Activated naive CD8-positive, alpha-beta T cell treated with anti-CD3 and anti-CD28 coated beads, Interleukin-2, amount 50 U/mL, for 16 hours (primary cell): Measurements from ENCODE around the gene BLVRB.
A peak's percentile ranks its signal among the peaks of the same experiment; 100 is the strongest.
"Not testable (repeated sequence)": the region's sequence is repeated elsewhere in the genome, so short reads cannot be mapped to it uniquely, and the experiment has no call there.

Experiments
- DNase-seq: peaks from one replicate; pipeline ENCODE4 v3.0.0-alpha.2; 2020; ENCODE audit warnings: low read depth, low spot score

Gene BLVRB

DNA sequence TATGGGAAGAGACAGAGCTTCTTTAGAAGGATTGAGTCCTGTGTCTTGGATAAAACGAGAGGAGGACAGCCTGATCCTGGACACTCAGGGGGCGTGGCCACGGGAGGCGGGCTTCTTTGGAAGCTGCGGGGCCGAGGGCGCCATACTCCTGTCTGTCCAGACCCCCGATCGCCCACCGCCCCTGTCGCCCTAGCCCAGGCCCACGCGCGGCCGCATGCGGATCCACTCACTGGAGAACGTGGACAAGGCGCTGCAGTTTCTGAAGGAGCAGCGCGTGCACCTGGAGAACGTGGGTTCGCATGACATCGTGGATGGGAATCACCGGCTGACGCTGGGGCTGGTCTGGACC, 24.3 kb upstream of the BLVRB start:
- DNase-seq: no peak

DNA sequence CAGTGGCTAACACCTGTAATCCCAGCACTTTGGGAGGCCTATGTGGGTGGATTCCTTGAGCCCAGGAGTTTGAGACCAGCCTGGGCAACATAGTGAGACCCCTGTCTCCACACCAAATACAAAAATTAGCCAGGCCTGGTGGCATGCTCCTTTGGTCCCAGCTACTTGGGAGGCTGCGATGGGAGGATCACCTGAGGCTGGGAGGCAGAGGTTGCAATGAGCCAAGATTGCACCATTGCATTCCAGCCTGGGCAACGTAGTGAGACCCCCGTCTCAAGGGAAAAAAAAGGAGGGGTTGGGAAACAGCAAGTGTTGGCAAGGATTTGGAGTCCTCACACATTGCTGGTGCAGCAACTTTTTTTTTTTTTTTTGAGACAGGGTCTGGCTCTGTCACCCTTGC, 20.5 kb upstream of the BLVRB start:
- no peak for DNase-seq

DNA sequence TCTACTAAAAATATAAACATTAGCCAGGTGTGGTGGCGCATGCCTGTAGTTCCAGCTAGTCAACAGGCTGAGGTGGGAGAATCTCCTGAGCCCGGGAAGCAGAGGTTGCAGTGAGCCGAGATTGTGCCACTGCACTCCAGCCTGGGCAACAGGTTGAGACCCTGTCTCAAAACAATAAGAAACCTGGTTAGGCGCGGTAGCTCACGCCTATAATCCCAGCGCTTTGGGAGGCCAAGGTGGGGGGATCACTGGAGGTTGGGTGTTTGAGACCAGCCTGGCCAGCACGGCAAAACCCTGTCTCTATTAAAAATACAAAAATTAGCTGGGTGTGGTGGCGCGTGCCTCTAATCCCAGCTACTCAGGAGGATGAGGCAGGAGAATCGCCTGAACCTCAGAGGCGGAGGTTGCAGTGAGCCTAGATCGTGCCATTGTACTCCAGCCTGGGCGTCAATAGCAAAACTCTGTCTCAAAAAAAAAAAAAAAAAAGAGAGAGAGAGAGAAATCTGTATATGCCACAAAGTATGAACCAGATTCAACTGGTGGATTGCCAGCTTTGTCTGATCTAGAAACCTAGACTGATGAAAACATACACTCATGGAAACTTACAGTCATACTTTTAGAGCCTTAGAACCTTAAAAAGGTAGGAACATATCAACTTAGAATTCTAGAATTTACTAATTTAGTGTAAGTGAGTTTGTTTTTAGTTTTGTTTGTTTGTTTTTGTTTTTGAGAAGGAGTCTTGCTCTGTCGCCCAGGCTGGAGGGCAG, 10.5 kb upstream of the BLVRB start:
- not testable (repeated sequence) for DNase-seq

DNA sequence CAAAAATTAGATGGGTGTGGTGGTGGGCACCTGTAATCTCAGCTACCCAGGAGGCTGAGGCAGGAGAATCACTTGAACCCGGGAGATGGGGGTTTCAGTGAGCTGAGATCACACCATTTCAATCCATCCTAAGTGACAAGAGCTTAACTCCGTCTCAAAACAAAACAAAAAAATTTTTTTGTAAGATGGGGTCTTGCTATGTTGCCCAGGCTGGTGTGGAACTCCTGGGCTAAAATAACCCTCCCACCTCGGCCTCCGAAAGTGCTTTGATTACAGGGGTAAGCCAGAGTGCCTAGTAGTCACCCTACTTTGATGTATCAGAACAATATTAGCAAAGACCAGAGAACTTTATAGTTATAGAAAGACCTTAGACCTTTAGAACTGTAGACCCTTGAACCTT, 9.2 kb upstream of the BLVRB start:
- DNase-seq: no peak

DNA sequence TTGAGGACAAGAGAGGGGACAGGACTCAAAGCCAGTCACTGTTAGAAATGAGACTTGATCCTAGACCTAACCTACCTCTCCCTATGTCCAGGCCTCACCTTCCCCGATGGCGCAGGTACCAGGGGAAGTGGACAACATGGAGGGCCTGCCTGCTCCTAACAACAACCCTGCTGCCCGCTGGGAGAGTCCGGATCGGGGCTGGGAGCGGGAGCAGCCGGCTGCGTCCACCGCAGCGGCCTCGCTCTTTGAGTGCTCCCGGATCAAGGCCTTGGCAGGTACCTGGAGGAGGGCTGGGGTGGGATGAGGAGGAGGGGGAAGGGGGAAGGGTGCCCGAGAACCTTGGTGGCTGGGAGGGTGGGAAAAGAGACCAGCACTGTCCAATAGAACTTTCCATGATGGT, 7.0 kb upstream of the BLVRB start:
- DNase-seq: no peak

DNA sequence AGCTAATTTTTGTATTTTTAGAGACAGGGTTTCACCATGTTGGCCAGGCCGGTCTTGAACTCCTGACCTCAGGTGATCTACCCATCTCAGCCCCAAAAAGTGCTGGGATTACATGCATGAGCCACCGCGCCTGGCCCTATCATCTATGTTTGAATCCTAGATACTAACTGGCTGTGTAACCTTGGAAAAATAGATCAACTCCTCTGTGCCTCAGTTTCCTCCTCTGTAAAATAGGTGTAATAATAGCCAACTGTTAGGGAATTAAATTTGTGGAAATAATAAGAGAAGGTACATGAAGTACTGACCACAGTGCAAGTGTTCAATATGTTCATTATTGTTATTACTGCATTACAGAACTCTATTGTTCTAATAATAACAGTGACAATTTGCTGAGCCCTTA, 5.6 kb upstream of the BLVRB start:
- DNase-seq: no peak

DNA sequence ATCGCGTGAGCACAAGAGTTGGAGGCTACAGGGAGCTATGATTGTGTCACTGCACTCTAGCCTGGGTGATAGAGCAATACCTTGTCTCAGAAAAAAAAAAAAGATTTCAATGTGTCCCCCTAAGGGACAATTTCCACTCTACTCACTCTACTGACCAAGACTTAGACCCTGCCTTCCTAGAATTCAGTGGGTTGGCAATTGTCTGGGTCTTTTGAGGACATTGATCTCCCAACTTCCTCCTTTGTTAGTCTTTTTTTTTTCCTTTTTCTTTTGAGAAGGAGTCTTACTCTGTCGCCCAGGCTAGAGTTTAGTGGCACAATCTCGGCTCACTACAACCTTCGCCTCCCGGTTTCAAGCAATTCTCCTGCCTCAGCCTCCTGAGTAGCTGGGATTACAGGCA, 3.5 kb upstream of the BLVRB start:
- DNase-seq: no peak

DNA sequence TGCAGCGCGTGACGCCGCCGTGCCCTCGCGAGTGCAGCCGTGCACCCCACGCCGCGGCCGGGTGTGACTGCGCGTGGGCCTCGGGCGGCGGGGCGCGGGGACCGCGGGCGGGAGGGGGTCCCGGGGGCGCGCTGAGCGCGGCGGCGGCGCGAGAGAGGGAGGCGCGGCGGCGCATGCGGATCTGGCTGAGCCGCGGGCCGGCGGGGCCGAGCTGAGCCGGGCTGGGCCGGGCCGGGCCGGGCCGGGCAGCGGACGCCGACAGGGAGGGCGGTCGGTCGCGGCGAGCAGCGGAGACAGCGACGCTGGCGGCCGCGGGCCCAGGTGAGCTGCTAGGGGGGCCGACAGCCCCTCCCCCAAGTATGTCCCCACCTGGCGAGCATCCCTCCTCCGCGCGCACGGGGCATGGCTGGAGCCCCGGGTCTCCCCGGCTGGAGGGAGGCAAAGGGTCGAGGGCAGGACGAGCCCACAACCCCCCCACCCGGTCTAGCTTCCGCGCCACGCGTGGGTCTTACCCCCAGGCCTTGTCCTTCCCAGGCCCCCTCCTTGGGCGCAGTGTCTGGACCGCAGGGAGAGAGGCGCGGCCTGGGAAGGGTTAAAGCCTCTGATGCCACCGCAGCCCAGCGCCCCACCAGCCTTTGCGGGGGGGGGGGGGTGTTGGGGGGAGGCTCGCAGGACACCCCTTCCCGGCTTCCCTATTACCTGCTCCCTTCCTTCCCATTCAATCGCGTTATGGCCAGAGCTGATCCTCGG, 1.6 kb upstream of the BLVRB start, which contains the start of gene SPTBN4:
TSS of gene SPTBN4 (plus strand) at position 17 of the 750 bp plus-strand sequence. CDS start 5,621 bp downstream, outside the sequence.
- DNase-seq: no peak

DNA sequence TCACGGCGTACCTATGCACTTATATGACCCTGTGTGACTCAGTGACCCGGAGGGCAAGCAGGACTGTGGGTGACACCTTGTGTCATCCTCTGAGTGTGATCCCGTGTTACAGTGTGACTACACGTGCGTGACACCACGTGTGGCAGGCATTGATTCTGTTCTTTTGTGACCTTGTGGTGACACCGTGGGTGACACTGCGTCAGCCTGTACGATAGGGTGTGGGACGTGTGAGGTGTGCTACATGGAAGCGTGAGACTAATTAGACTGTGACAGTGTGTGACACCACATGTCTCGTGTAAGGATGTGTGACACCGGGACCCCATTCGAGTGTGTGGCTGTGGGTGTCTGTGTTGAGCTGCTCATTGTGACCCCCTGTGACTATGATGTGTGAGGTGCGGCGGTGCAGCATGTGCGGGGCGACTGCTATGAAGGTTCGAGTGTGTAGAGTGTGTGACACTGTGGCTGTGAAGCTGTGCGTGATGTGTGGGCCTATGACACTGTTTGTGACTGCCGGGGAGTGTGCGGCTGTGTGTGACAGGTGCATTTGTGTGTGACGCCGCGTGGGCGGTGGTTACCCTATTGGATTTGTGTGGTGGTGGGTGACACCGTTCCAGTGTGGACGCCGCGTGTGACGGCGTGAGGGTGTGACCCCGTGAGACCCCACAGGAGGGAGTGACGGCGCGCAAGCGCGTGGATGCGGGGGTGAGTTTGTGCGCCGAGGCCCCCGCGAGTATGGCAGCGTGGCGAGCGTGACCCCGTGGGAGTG, 857 bp upstream of the BLVRB start:
- peak; percentile 44 for DNase-seq

DNA sequence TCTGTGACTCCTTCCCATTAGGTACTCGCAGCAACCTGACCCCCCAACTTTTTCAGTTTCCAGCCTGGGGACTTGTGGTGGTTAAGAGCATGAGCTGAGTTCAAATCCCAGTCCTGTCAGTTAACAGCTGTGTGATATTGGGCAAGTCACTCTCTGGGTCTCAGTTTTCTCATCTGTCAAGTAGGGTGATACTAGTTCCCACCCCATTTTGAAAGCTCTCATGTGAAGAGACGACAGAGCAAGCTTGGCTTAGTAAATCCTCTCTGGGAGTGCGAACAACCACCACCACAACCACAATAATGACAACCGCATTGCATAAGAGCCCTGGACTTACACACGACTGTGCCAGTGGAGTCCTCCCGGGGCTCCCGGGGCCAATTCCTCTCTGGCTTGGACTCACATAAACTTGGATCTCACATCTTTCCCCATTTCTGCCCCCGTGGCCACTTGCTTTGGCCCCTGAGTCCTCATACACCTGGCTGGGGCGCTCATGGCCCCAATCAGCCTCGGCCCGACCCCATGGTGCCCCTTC, 454 bp downstream of the BLVRB start:
- DNase-seq: no peak

DNA sequence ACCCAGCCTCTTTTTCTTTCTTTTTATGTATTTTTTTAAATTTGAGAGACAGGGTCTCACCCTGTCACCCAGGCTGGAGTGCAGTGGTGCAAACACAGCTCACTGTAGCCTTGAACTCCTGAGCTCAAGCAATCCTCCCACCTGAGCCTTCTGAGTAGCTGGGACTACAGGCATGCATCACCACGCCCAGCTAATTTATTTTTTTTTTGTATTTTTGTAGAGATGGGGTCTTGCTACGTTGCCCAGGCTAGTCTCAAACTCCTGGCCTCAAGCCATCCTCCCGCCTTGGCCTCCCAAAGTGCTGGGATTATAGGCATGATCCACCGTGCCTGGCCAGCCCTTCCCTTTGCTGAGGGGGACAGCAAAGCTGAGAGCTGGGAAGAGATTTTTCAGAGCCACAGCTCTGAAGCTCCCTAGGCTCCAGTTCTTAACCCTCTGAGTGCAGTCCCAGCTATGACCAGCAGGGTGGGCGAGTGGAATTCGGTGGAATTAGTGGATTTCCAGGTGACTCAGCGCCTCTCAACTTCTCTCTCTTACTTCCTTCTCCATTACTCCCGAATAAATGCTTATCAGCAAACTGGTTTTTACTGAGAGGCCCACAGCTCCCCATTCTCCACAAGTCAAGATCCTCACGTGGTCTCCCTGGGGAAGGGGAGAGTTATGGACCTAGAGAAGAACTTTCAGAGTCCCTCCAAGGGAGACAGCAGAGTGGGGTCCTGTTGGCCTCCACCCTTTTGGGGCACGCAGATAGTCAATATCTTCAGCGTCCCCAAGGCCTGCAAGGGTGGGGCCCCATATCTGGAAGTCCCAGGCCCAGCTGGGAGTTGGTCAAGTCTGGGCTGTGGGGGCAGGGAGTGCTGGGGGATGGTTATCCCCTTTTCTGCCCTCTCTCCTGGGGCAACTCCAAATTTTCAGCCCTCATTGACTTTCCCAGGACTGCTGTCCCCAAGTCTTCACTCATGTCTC, 1.2 kb downstream of the BLVRB start:
- peak; percentile 43 for DNase-seq

DNA sequence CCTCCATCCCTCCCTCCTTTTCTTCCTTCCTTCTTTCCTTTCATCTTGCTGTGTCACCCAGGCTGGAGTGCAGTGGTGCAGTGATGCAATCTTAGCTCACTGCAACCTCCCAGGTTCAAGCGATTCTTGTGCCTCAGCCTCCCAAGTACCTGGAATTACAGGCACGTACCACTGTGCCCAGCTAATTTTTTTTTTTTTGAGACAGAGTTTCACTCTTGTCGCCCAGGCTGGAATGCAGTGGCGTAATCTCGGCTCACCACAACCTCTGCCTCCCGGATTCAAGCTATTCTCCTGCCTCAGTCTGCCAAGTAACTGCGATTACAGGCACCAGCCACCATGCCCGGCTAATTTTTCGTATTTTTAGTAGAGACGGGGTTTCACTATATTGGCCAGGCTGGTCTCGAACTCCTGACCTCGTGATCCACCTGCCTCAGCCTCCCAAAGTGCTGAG, 1.9 kb downstream of the BLVRB start:
- DNase-seq: not testable (repeated sequence)

DNA sequence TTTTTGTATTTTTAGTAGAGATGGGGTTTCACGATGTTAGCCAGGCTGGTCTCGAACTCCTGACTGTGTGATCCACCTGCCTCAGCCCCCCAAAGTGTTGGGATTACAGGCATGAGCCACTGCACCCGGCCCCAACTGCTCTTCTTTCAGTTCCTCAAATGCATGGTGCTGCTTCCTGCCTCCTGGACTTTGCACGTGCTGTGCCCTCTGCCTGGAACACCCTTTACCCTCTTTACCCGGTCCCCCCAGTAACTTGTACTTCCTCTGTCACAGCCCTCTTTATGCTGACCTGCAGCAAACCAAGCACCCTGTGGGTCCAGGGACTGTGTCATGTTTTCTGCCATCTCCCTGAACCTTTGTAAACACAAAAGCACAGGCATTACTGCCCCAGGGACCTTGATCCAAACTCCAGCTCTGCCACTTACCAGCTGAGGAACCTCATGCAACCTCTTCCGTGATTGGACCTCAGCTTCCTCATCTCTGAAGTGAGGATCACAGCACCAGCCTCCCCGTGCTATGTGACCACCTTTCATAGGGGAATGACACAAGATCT, 3.8 kb downstream of the BLVRB start:
- no peak for DNase-seq

DNA sequence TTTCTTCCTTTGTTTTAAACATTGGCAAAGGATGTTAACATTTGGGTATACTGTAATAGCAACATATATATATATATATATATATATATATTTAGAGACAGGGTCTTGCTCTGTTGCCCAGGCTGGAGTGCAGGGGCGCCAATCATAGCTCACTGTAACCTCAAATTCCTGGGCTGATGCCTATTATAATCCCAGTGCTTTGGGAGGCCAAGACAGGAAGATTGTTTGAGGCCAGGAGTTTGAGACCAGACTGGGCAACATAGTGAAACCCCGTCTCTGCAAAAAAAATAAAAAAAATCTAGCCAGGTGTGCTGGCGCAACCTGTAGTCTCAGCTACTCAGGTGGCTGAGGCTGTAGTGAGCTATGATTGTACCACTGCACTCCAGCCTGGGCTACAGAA, 5.4 kb downstream of the BLVRB start:
- DNase-seq: no peak

DNA sequence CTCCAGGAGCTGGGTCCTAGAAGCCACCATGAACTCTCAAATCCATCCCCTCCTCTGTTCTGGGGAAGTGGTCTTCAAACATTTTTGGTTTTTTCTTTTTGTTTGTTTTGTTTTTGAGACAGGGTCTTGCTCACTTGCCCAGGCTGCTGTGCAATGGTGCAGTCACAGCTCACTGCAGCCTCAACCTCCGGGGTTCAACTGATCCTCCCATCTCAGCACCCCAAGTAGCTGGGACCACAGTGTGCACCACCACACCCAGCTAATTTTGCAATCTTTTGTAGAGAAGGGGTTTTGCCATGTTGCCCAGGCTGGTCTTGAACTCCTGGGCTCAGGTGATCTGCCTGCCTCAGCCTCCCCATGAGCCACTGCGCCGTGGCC, 7.0 kb downstream of the BLVRB start:
- DNase-seq: no peak

DNA sequence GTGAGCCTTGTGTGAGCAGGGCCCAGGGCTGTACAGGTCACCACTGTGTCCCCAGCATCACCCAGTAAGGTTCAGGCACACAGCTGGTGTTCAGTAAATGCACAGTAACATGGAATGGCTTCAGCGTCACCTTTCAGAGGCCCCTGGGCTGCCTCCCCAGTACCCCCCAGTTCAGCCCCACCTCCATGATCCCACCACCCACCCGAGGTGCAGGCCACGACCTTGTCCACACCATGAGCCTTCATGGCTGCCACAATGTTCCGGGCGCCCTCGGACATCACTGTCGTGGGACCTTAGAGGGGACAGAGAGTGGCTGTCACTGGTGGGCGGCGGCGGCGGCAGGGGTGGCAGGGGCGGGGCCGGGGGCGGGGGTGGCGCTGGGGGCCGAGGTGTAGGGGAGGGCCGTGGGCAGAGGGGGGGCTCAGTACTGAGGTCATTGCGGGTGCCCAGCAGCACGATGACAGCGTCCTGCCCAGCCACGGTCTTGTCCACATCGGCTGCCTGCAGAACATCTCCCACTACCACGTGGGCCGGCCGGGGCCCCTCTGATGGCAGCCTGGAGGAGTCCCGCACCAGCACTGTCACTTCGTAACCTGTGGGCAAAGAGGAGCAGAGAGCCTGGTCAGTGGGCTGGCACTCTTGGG, 7.5 kb downstream of the BLVRB start:
- DNase-seq: no peak

DNA sequence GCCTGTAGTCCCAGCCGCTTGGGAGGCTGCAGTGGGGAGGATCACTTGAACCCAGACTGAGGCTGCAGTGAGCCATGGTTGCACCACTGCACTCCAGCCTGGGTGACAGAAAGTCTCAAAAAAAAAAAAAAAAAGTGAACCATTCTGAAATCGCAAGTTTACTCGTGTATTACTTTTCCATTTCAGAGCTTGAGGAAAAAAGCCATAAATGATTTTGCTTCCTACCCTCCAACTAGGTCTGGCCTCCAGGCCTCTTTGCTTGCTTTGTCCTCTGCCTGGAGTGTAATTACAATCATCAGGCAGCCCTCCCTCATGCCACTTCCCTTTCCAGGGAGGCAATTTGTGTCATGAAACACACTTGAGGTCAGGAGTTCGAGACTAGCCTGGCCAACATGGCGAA, 8.5 kb downstream of the BLVRB start:
- no peak for DNase-seq

DNA sequence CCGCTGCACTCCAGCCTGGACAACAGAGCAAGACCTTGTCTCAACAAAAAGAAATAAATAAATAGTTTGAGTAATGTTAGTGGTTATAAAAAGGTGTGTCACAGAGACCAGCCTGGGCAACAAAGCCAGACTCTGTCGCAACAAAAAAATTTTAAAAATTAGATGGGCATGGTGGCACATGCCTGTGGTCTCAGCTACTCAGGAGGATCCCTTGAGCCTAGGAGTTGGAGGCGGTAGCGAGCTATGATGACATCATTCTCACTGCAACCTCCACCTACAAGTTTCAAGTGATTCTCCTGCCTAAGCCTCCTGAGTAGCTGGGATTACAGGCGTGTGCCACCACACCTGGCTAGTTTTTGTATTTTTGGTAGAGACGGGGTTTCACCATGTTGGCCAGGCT, 11.6 kb downstream of the BLVRB start:
- DNase-seq: not testable (repeated sequence)

DNA sequence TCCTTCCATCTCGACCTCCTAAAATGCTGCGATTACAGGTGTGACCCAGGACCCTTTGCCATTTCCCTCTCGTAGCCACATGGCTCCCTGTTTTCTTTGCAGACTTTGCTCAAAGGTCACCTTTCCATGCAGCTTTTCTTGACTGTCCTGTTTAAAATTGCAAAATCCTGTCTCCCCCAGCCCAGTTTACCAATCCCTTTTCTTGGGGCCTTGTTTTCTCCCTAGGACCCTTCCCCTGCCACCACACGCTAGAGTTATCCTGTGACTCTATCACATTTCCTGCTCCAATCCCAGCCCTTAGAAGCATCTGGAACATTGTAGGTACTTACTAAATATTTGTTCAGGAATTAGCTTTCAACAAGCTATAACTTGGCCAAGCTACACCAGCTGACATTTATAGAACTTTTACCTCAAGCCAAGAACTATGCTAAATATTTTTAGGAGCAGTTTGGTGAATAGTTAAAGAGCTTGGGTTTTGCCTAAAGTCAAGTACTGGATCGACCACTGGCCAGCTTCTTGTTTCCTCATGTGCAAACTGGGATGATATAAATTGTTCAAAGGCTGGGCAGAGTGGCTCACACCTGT, 12.3 kb downstream of the BLVRB start:
- no peak for DNase-seq

DNA sequence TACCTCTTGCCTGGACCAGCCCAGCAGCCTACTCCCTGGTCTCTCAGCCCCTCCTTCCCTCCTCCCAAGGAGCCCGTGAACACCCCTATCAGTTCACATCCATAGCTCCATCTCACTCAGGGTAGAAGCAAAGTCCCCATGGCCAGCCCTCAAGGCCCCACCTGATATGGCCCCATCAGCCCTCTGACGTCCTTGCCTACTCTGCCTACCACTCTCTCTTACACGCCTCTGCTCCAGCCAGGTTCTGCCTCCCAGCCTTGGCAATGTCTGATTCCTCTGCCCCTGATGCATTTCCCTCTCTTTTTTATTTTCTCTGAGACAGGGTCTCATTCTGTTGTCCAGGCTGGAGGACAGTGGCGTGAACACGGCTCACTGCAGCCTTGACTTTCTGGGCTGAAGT, 13.5 kb downstream of the BLVRB start:
- DNase-seq: no peak
